HG02852 (cell line): ENCODE measurements around the gene TUBB6.
A peak's percentile ranks its signal among the peaks of the same experiment; 100 is the strongest.

Experiments
- ATAC-seq: cut with Tn5 transposase; IDR thresholded peaks from one replicate; pipeline ENCODE4 v1.9.1; 2021; ENCODE audit warnings: mild to moderate bottlenecking, moderate library complexity; ENCODE audit not compliant: unreplicated experiment

The TUBB6 gene

GRCh38 chr18:12290086-12290485, 18.0 kb upstream of the TUBB6 start:
- ATAC-seq: no peak

GRCh38 chr18:12291161-12291560, 16.9 kb upstream of the TUBB6 start:
- no peak for ATAC-seq

GRCh38 chr18:12291690-12292089, 16.4 kb upstream of the TUBB6 start:
- no peak for ATAC-seq

GRCh38 chr18:12293831-12294230, 14.2 kb upstream of the TUBB6 start:
- no peak for ATAC-seq

GRCh38 chr18:12295389-12296086, 12.5 kb upstream of the TUBB6 start:
- ATAC-seq: no peak

DNA sequence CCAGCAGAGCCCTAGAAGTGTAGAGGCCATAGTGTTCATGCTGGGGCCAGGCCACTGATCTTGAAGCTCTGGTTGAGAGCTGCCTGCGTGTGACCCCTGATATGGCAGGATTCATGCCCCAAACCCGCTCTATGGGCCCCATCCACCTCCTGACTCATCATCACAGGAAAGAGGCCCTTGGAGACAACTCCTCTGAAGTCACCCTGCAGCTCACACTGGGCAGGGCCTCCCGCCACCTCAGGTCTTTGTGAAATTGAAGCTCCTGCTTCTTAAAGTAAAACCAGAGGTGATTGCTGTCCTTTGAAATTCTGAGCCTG, 12.0 kb upstream of the TUBB6 start:
- ATAC-seq: no peak

DNA sequence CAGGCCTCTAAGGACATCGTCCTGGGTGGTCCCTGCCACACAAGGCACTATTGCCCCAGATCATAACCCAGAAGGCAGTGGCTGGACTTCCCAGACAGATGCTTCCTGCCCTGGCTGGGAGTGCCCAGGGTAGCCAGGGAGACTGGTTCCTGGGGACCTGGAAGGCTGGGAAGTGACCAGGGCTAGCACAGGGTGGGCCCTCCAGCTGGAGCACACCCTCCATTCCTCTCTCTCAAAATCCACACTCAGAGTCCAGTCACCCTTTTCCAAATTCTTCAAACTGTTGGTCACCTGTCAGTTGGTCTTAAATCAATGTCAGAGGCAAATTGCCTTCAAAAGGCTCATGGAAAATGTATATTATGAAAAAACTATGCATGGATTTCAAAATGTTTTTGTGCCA, 11.6 kb upstream of the TUBB6 start:
- no peak for ATAC-seq

GRCh38 chr18:12299862-12300261, 8.2 kb upstream of the TUBB6 start:
- no peak for ATAC-seq

GRCh38 chr18:12301263-12302005, 6.6 kb upstream of the TUBB6 start:
- ATAC-seq: no peak

GRCh38 chr18:12302391-12303147, 5.5 kb upstream of the TUBB6 start:
- no peak for ATAC-seq

GRCh38 chr18:12304351-12305210, 3.5 kb upstream of the TUBB6 start:
- ATAC-seq: no peak

GRCh38 chr18:12305211-12305610, 2.8 kb upstream of the TUBB6 start:
- ATAC-seq: no peak

DNA sequence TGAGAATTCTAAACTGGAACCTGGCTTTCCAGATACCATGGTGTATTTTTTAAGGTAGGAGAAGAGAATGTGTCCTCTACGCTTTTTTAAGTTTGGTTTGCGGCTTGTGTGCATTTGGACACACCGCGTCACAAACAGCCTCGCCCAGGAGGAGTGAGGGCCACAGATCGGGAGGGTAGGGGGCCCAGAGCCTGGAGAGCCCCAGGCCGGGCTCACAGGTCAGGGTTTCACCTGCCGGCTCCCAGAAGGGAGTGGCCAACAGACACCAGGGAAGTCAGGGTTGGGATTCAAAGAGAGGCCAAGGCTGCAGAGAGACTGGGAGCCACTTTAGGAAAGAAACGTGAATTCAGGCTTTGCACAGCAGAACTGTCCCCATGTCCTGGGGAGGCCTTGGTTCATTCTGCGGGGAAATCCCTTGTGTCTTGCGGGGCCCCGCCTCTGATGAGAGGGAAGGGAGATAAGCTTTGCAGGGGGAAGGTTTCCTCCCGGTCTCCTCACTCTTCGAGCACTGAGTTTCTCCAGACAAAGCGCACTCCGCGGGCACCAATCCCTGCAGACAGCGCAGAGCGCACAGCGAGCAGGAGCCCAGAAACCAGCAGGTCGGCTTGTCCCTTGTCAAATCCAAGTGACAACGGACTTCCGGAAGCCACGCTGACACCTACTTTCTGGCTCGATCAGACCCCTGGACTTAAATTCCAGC, 2.0 kb upstream of the TUBB6 start:
- no peak for ATAC-seq

DNA sequence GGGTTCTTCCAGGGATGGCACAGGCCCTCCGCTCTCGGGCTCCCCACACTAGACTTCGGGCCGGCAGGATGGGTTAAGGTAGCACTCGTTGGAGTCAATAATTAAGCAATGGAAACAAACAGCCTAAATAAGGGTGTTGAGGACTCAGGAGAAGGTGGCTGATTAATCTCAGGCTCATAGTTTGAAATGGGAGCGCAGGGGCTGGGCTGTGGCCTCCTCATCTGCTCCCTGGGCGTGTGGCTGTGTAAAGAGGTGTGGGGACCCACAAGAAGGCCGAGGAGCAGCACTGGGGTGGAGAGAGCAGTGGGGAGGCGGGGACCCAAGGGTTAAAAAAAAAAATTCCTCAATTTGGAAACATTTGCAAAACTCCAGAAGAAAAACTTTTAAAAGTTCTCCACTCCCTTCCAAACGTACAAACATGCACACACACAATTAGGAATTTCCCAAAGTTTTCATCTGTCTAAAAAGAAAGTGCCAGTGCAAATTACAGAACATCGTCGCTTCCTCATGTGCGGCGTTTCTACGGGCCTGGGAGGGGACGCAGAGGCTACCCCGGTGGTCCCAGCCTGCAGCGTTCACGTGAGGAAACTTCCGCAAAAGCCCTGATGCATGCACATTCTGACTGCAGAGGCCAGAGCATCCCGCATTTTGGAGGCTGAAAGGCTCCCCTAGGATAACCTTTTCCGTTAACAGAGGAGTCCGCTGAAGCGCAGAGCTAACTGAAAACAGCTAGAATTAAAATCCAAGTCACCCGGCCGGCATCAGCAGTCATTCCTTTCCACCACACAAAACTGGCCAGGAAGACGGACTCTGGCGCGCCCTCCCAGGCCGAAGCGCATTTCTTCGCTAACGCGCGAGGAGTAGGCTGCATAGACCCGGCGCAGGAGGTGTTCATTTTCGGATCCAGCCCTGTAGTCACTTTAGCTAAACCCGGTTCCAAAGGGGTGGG, 1.0 kb upstream of the TUBB6 start:
- ATAC-seq: peak; percentile 9

GRCh38 chr18:12308386-12309100, 502 bp downstream of the TUBB6 start:
- peak; percentile 68 for ATAC-seq

- no peak for ATAC-seq
Measured at GRCh38 chr18:12309683-12310198, 1.7 kb downstream of the TUBB6 start.

GRCh38 chr18:12310762-12311161, 2.7 kb downstream of the TUBB6 start:
- no peak for ATAC-seq

- no peak for ATAC-seq
Measured at GRCh38 chr18:12312976-12313375, 4.9 kb downstream of the TUBB6 start.
